Activated effector memory CD4-positive, alpha-beta T cell treated with Interleukin-2 at 50 U/mL for 16 hours (primary cell): ENCODE results near the gene REXO1.

Experiments
- DNase-seq: peaks from one replicate; pipeline ENCODE4 v3.0.0-alpha.2; 2020

REXO1 gene

GRCh38 chr19:1859331-1859781 lies 11.1 kb upstream of the REXO1 start:
- no peak for DNase-seq

GRCh38 chr19:1858412-1859081 lies 10.3 kb upstream of the REXO1 start:
- no peak for DNase-seq

GRCh38 chr19:1857648-1858326 lies 9.5 kb upstream of the REXO1 start:
- DNase-seq, result no peak

DNA sequence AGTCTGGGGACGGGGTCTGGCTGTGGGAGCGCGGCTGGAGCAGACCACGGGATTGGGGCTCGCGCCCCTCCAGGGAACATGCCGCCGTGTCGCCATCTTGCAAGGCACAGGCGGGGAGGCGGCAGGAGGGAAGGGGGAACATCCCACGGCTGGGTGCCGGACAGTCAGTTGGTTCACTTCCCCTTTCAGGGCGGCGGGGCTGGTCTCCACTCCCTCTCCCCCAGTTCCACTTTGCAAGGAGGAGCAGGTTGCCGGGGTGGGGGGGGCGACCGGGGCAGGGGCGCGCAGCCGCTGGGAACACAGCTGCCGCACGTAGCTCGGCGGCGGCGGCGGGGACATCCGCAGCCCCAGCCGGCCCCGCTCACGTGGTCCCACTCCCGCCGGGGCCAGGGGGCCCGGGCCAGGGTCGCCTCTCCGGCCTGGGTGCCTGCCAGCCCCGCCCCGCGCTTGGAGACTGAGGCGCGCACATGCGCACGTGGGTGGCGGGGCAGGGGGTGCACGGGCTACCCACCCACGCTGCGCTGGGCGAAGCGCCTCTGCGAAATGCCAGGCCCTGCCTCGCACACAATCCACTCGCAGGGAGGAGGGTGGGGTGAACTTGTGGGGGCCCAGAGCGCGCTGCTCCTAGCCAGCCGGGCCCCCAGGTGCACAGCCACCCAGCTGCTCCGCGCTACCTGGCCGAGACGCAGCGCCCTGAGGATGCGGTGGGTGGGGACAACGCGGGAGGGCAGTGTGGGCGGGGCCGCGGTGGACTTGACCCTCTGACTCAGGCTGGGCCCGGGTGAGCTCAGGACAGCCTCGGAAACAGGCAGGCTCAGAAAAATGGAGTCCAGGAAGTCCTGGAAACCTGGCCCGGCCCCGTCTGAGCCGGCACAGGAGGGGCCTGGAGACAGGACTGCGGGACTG lies 8.7 kb upstream of the REXO1 start:
- DNase-seq, result no peak

GRCh38 chr19:1856345-1856697 lies 8.0 kb upstream of the REXO1 start:
- DNase-seq, result no peak

DNA sequence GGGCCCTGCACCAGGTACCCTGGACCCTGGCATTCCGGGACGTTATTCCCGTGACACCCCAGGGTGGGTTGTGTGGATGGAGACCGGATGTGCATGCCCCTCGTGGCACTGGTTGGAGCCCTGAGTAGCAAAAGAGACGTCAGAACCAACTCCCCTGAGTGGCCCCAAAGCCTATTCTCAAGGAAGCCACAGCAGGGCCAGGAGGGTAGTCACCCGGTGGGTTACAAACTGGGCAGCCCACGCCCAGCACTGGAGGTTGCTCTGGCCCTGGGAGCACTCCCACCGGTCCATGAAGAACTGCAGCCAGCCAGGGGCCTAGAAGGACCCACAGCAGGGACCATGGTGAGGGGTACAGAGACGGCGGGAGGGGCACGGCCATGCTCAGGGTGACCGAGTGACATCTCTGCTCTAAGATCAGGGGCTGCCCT lies 7.6 kb upstream of the REXO1 start:
- DNase-seq, result no peak

GRCh38 chr19:1855040-1855827 lies 7.0 kb upstream of the REXO1 start:
- peak; percentile 83 for DNase-seq

- DNase-seq, result no peak
These were observed 6.3 kb upstream of the REXO1 start for GRCh38 chr19:1854542-1855039.

DNA sequence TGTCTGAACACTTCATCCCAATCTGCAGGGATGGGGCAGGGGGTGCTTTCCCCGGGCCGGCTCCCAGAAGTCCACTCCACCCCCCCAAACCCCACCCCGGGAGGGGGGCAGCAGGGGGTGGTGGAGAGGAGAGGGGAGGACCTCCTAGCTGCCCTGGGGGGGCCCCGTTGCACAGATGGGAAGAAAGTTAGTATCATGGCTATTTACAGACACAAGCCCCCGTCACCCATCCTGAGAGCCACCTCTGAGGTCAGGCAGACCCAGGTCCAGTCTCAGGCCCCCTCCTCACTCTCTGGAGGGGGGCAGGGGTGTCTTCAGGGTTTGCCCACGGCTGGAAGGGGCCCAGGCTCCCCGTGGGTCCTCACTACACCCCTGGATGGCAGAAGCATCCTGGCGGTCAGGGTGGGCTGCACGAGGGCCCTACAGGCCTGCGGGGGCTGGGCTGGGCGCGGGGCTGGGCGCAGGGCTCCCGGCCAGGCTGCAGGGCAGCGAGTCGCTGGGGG lies 5.8 kb upstream of the REXO1 start:
- no peak for DNase-seq

DNA sequence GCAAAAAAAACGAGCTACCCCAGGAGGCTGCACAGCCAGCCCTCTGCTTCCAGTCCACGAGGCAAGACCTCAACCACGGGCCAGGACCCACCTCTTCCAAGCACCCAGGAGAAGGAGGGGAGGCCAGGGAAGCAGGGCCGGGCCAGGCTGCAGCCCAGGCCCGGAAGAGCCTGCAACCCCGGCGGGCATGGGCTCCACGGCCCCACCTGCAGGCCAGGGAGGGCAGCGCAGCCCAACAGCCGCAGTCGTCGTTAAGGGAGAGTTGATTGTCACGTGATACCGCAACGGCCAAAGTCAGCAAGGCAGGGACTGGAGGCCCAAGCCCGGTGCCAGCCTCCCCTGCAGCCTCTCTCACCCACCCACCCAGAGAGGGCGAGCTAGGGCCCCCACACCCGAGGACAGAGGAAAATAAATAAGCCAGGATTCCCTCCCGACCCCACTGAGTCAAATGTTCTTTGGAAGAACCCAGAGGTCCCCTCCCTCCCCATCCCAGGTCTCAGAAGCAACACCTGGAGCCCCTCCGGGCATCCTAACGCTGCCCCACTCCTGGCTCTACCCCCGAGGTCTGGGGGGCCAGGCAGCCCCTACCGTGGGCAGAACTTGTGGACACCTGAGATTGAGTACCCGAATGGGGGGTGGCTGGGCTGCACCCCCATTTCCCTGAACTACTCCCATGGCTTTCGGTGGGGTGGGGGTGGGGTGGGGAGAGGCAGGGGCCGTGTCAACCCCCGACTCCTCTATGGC lies 5.2 kb upstream of the REXO1 start:
- peak; percentile 69 for DNase-seq

- no peak for DNase-seq
These were observed 4.4 kb upstream of the REXO1 start for GRCh38 chr19:1852581-1853128.

DNA sequence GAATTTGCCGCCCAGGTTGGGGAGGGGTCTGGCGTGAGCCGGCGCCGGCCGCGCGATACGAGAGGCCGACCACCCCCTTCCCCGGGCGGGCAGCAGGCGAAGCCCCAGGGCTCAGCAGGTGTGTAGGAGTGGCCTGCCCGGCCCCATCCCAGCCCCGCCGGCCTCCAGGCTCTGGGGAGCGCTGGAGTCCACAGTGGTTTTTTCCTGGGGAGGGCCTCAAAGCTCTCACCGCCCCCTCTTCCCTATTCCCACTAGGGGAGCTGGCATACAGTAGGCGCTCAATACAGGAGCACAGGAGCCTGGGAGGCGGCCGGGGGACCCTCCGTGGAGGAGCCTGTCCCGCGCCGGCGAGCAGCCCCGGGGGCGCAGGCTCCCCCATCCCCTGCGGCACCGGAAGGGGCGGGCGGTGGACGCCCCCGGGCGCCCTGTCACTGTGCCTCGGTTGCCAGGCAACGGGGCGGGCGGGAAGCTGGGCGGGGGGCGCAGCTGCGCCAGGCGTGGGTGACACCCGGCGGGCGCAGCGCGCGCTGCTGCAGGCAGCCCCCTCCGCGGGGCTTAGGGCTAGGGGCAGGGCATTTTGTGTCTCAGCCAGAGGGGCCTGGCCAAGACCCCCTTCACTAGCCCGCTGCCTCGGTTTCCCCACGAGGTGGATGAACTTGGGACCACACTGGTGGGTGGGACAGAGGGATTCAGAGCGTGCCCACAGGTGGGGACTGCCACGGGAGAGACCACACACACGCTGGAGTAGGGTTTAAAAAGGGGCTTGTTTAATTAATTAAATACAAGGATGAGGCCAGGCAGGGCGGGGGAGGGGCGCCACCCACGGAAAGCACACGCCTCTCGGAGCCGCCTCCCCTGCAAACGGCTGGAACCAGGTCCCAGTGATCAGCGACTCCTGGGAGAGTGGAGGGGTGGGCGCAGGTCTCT lies 3.6 kb upstream of the REXO1 start:
- DNase-seq, result no peak

- no peak for DNase-seq
These were observed 2.7 kb upstream of the REXO1 start for GRCh38 chr19:1850809-1851653.

GRCh38 chr19:1849886-1850398 lies 1.7 kb upstream of the REXO1 start:
- DNase-seq, result no peak

DNA sequence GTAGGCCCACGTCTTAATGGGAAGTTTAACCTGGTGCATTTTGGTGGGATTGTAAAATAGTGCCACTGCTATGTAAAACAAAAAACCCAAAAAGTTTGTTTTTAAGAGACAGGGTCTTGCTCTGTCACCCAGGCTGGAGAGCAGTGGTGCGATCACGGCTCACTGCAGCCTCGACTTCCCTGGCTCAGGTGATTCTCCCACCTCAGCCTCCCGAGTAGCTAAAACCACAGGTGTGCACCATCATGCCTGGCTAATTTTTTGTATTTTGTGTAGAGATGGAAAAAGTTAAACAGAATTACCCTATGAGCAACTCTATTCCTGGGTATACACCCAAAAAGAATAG lies 820 bp upstream of the REXO1 start:
- DNase-seq, result no peak

GRCh38 chr19:1847684-1848398 lies 442 bp downstream of the REXO1 start:
- no peak for DNase-seq

- no peak for DNase-seq
These were observed 967 bp downstream of the REXO1 start for GRCh38 chr19:1847348-1847683.

GRCh38 chr19:1846517-1847204 lies 1.6 kb downstream of the REXO1 start:
- DNase-seq, result no peak
